IMR-90 (cell line): ENCODE data around the gene PSME3.

Experiments
- CEBPB ChIP-seq: IDR thresholded peaks from 2 replicates; pipeline ENCODE4 v1.6.1; 2012; ENCODE audit warnings: low read depth, low read length, improper control_type of control experiment
- CHD1 ChIP-seq: IDR thresholded peaks from 2 replicates; pipeline ENCODE4 v1.6.1; 2012; ENCODE audit warnings: low read depth, low read length, improper control_type of control experiment
- CTCF ChIP-seq: conservative IDR thresholded peaks from 2 replicates; pipeline ENCODE4 v1.5.1; 2012; ENCODE audit warnings: mild to moderate bottlenecking, low read depth, low read length, improper control_type of control experiment
- FOS ChIP-seq: fragments of 150-350 bp; IDR thresholded peaks from 2 replicates; pipeline ENCODE4 v1.6.1; 2016; ENCODE audit warnings: low read depth, low read length
- MAFK ChIP-seq: IDR thresholded peaks from 2 replicates; pipeline ENCODE4 v1.6.1; 2012; ENCODE audit warnings: low read depth, low read length, improper control_type of control experiment
- MAZ ChIP-seq: IDR thresholded peaks from 2 replicates; pipeline ENCODE4 v1.6.1; 2012; ENCODE audit warnings: low read depth, mild to moderate bottlenecking, low read length, improper control_type of control experiment, moderate library complexity, borderline replicate concordance
- NFE2L2 ChIP-seq: fragments of 150-350 bp; IDR thresholded peaks from 2 replicates; pipeline ENCODE4 v1.6.1; 2016; ENCODE audit warnings: low read depth, mild to moderate bottlenecking, low read length
- POLR2A ChIP-seq: IDR thresholded peaks from 2 replicates; pipeline ENCODE4 v1.6.1; 2012; ENCODE audit warnings: mild to moderate bottlenecking, low read depth, low read length
- RAD21 ChIP-seq: IDR thresholded peaks from 2 replicates; pipeline ENCODE4 v1.6.1; 2012; ENCODE audit warnings: low read length, improper control_type of control experiment
- RFX5 ChIP-seq: IDR thresholded peaks from 2 replicates; pipeline ENCODE4 v1.8.0; 2012; ENCODE audit warnings: low read depth, mild to moderate bottlenecking, low read length, moderate library complexity
- USF2 ChIP-seq: fragments of 150-350 bp; IDR thresholded peaks from 2 replicates; pipeline ENCODE4 v1.6.1; 2017; ENCODE audit warnings: mild to moderate bottlenecking, antibody characterized with exemption, low read length, low read depth

- TF ChIP-seq MAFK: no peak
- TF ChIP-seq CTCF: no peak
- TF ChIP-seq CHD1: no peak
- no peak for TF ChIP-seq POLR2A
- no peak for TF ChIP-seq FOS
- TF ChIP-seq USF2: no peak
- no peak for TF ChIP-seq RAD21
- TF ChIP-seq RFX5: no peak
- TF ChIP-seq NFE2L2: no peak
- TF ChIP-seq MAZ: no peak
- no peak for TF ChIP-seq CEBPB
These were observed 33.7 kb downstream of the PSME3 start for GRCh38 chr17:42866631-42867575.
